ENCODE data around the gene PCBD1.

GRCh38 chr10:70920519-70920918 is 32.2 kb upstream of the PCBD1 start:
- TF ChIP-seq CTCF (IDR thresholded peaks at IDR 0.05) = no peak
- no peak for TF ChIP-seq POLR2A (IDR thresholded peaks at IDR 0.05)
